Endothelial cell of umbilical vein (primary cell): Measurements from ENCODE around the gene STXBP5L. TPM values are rescaled to one million over a fixed set of nuclear protein-coding genes. Genes with fewer than 3 reads are reported as not detected.

Experiments used
- BruUV-seq: library from RNA; stranded (reverse); fragments of 400-500 nt; replicated peaks from 2 replicates; lab custom pipeline; 2021; lab: Mats Ljungman, UMichigan
- CTCF ChIA-PET: fragments of 300-600, 350-600 bp; sonication (Branson Sonifier 250); formaldehyde crosslinking; loops from one replicate; lab custom pipeline; 2021; ENCODE audit warnings: antibody characterized with exemption, inconsistent platforms; lab: Charles Lee
- POLR2A ChIA-PET: fragments of 300-600, 350-600 bp; sonication (Branson Sonifier 250); formaldehyde crosslinking; loops from one replicate; lab custom pipeline; 2021; ENCODE audit warnings: antibody characterized with exemption, inconsistent platforms; lab: Charles Lee
- DNase-seq: peaks from one replicate; pipeline ENCODE4 v3.0.0-alpha.2; 2011; ENCODE audit warnings: low read depth, low spot score
- FAIRE-seq: peaks from 2 replicates; lab custom pipeline; 2011; peaks lifted over from hg19 to GRCh38; lab: Jason Lieb, UNC
- H2AFZ ChIP-seq: 2 replicates; pipeline ENCODE4 v1.6.0; 2012; ENCODE audit warnings: low read depth, low read length, control low read depth, inconsistent platforms
- H3K27ac ChIP-seq: 2 replicates; pipeline ENCODE4 v1.5.1; 2011; ENCODE audit warnings: low read depth, mild to moderate bottlenecking, control low read depth, low read length, moderate library complexity; ENCODE audit not compliant: insufficient read depth
- H3K27me3 ChIP-seq, 2 experiments: 2 replicates each; pipeline versions ENCODE4 v1.6.0 to v1.6.1; 2011; ENCODE audit warnings: low read length in 2 of 2, mixed read lengths in 1 of 2; ENCODE audit not compliant: control insufficient read depth in 2 of 2, insufficient read depth in 2 of 2
- H3K36me3 ChIP-seq, 2 experiments: 2 replicates in 1 of 2; 3 replicates in 1 of 2; pipeline ENCODE4 v1.5.1; 2011; ENCODE audit warnings: low read length in 2 of 2, mild to moderate bottlenecking in 1 of 2, moderate library complexity in 1 of 2; ENCODE audit not compliant: control insufficient read depth in 2 of 2, insufficient read depth in 2 of 2; ENCODE audit errors: extremely low read depth in 1 of 2
- H3K4me1 ChIP-seq: 3 replicates; pipeline ENCODE4 v1.5.1; 2011; ENCODE audit warnings: mild to moderate bottlenecking, low read length; ENCODE audit not compliant: control insufficient read depth, insufficient read depth; ENCODE audit errors: extremely low read depth
- H3K4me2 ChIP-seq: 2 replicates; pipeline ENCODE4 v1.6.1; 2011; ENCODE audit warnings: low read length, control low read depth, mixed read lengths; ENCODE audit not compliant: insufficient read depth
- H3K4me3 ChIP-seq, 3 experiments: fragments of 200-600 bp in 1 of 3; sonication (generic), shearing (Covaris generic) in 1 of 3; replicated peaks in 1 of 3; 2 replicates each; pipeline ENCODE4 v1.5.1; 2011 to 2016; ENCODE audit warnings: control low read depth in 3 of 3, low read length in 3 of 3, mild to moderate bottlenecking in 2 of 3, inconsistent platforms in 1 of 3, low read depth in 1 of 3, moderate library complexity in 1 of 3; ENCODE audit not compliant: insufficient read depth in 1 of 3
- H3K79me2 ChIP-seq: 2 replicates; pipeline ENCODE4 v1.6.0; 2012; ENCODE audit warnings: low read length, inconsistent platforms; ENCODE audit not compliant: control insufficient read depth, insufficient read depth
- H3K9ac ChIP-seq: replicated peaks from 2 replicates; pipeline ENCODE3; 2011; ENCODE audit warnings: low read length, control low read depth; ENCODE audit not compliant: insufficient read depth; ENCODE audit errors: extremely low read depth
- H3K9me1 ChIP-seq: replicated peaks from 3 replicates; pipeline ENCODE4 v1.6.0; 2011; ENCODE audit warnings: mild to moderate bottlenecking, low read length; ENCODE audit not compliant: control insufficient read depth, insufficient read depth; ENCODE audit errors: extremely low read depth
- H3K9me3 ChIP-seq: replicated peaks from 2 replicates; pipeline ENCODE4 v1.5.1; 2012; ENCODE audit warnings: low read length, inconsistent platforms; ENCODE audit not compliant: control insufficient read depth, insufficient read depth
- H4K20me1 ChIP-seq: replicated peaks from 2 replicates; pipeline ENCODE3; 2011; ENCODE audit warnings: mild to moderate bottlenecking, low read length; ENCODE audit not compliant: control insufficient read depth, insufficient read depth; ENCODE audit errors: extremely low read depth
- CTCF ChIP-seq, 2 donors: IDR thresholded peaks; 1 replicate in 1 of 2; 2 replicates in 1 of 2; pipeline ENCODE4 v1.5.1; 2011; ENCODE audit warnings: low read length in 2 of 2, mild to moderate bottlenecking in 2 of 2, moderate library complexity in 2 of 2, control low read depth in 1 of 2, inconsistent platforms in 1 of 2, low read depth in 1 of 2; ENCODE audit not compliant: insufficient read depth in 1 of 2; ENCODE audit errors: extremely low read depth in 1 of 2
- EZH2 ChIP-seq: IDR thresholded peaks from 2 replicates; pipeline ENCODE4 v1.6.1; 2012; ENCODE audit warnings: borderline replicate concordance, low read depth, mild to moderate bottlenecking, moderate library complexity, low read length, inconsistent platforms; ENCODE audit not compliant: severe bottlenecking
- FOS ChIP-seq: IDR thresholded peaks from 2 replicates; pipeline ENCODE4 v1.6.1; 2011; ENCODE audit warnings: mild to moderate bottlenecking, low read length, moderate library complexity, borderline replicate concordance; ENCODE audit not compliant: insufficient read depth
- GATA2 ChIP-seq: IDR thresholded peaks from 2 replicates; pipeline ENCODE4 v1.7.0; 2011; ENCODE audit warnings: low read depth, mild to moderate bottlenecking, moderate library complexity, mixed read lengths, low read length; ENCODE audit not compliant: insufficient read length, insufficient read depth
- JUN ChIP-seq: IDR thresholded peaks from 2 replicates; pipeline ENCODE4 v1.6.1; 2011; ENCODE audit warnings: borderline replicate concordance, low read depth; ENCODE audit not compliant: insufficient read length, insufficient read depth
- MAX ChIP-seq: IDR thresholded peaks from 2 replicates; pipeline ENCODE4 v1.6.1; 2011; ENCODE audit not compliant: insufficient read depth, insufficient read length
- MYC ChIP-seq: IDR thresholded peaks from one replicate; pipeline ENCODE4 v1.6.1; 2011; ENCODE audit warnings: mild to moderate bottlenecking, low read depth, low read length
- POLR2A ChIP-seq: IDR thresholded peaks from 2 replicates; pipeline ENCODE4 v1.6.1; 2012; ENCODE audit warnings: low read depth, mild to moderate bottlenecking, control low read depth, low read length
- POLR2AphosphoS5 ChIP-seq: IDR thresholded peaks from 2 replicates; pipeline ENCODE4 v1.6.1; 2012; ENCODE audit warnings: low read depth, mild to moderate bottlenecking, control low read depth, low read length, moderate library complexity; ENCODE audit not compliant: insufficient read depth
- dilution Hi-C: fragments of 300-500 bp; cut with MboI; formaldehyde crosslinking; loops from one replicate; pipeline ENCODE4 v1.15.0; 2019; ENCODE audit warnings: low sequenced_read_pairs; ENCODE audit not compliant: extremely low pct_ligation_motif_present
- intact Hi-C: fragments of 100-400 bp; cut with micrococcal nuclease; formaldehyde crosslinking; loops from one replicate; pipeline ENCODE4 v1.10.0; 2022
- polyA plus RNA-seq, 4 experiments: library from polyadenylated mRNA; depleted of rRNA in 3 of 4; stranded (reverse) in 3 of 4; unstranded in 1 of 4; fragments of >200 nt; gene quantifications; 2 replicates each; pipeline versions ENCODE4 v1.2.1 to v1.2.3, GENCODE V29; 2011 to 2012; ENCODE audit warnings: missing spikeins in 1 of 4
- total RNA-seq: library from RNA; stranded (reverse); gene quantifications from 2 replicates; pipeline ENCODE4 v1.2.3, GENCODE V29; 2021

STXBP5L gene
- total and polyA plus RNA-seq, 2 donors (not counting 3 experiments of a cell fraction or from before 2014, with no cell fraction given), result not detected

- POLR2A ChIA-PET, result no interaction called here
- Histone ChIP-seq H3K27ac (no peak overlapping the region), H3K9me3 (no peaks in the 10 kb centered on the region), H4K20me1 (no peaks in the 10 kb centered on the region), H3K79me2 (no peaks in the 10 kb centered on the region), H3K36me3 (no peaks in the 10 kb centered on the region), H3K27me3 (no peaks in the 10 kb centered on the region), H3K4me1 (peaks cover 2% of the 10 kb centered on the region), H3K4me2 (no peak overlapping the region), H3K9me1 (no peaks in the 10 kb centered on the region), H3K9ac (no peak overlapping the region), H2AFZ (no peak overlapping the region), H3K4me3 (no peak overlapping the region)
- CTCF ChIA-PET, result no interaction called here
- no peak for DNase-seq
- TF ChIP-seq CTCF (IDR thresholded peaks at IDR 0.05; ENCODE audit: extremely low read depth in 1 of 2, insufficient read depth in 1 of 2, low read depth in 1 of 2, low read length in 2 of 2) (no peak), JUN (no peak), FOS (no peak), MAX (no peak), MYC (no peak), EZH2 (no peak), GATA2 (no peak), POLR2A (no peak), POLR2AphosphoS5 (no peak)
- FAIRE-seq, result no peak
- intact Hi-C loops, result no loop called here
- dilution Hi-C loops, result no loop called here
- no TSS peak for BruUV-seq
Measured at GRCh38 chr3:120875989-120876388, 32.0 kb upstream of the STXBP5L start.
